Measurements from ENCODE around the gene ATP11A.

Gene ATP11A

GRCh38 chr13:112803422-112803821 lies 113.6 kb downstream of the ATP11A start:
- DNase-seq, result no peak

DNA sequence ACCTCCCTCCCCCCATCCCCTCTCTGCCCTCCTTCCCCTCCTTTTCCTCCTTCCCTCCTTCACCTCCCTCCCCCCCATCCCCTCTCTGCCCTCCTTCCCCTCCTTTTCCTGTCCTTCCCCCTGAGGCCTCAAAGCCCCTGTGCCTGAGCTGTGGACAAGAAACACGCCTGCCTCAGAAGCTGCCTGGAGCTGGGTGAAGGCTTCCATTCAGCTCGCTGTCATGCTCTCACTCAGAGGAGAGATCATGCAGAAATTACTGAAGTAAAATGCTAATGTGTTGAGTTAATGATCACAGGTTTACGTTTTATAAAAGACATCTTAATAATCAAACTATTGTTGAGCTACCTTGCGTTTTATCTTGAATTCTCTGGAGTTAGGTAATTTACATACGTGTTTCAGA lies 114.5 kb downstream of the ATP11A start:
- DNase-seq, result no peak

- no peak for DNase-seq
Measured at GRCh38 chr13:112806739-112807652, 117.2 kb downstream of the ATP11A start.

DNA sequence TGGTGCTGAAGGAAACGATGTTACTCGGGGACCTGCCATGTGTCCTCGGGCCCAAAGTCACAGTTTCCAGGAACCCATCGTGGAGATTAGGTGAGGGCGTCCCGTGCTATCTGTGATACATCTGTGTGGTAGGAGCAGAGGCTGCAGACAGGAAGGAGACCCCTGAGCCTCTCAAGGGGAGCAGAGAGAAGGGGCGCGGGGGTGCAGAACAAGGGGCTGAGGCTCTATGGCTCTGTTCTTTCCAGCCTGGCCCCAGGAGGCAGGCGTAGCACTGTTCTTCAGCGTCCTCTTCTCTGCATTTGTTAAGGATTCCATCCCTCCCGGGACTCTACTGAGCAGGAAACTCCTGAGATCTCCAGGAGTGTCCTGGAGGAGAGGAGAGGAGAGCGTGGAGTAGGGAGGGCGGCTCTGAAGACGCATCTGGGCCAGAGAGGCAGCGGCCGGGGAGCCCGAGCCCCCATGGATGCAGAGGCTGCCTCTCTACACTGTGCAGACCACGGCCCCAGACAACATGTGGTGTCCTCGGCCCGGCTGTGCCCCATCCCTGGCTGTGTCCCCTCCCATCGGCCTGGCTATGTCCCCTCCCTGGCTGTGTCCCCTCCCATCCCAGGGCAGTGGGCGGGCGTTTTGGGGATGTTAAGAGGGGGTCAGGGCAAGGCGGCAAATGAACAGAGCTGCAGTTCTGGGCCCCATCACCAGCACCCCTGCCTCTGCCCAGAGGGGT lies 118.0 kb downstream of the ATP11A start:
- no peak for DNase-seq

DNA sequence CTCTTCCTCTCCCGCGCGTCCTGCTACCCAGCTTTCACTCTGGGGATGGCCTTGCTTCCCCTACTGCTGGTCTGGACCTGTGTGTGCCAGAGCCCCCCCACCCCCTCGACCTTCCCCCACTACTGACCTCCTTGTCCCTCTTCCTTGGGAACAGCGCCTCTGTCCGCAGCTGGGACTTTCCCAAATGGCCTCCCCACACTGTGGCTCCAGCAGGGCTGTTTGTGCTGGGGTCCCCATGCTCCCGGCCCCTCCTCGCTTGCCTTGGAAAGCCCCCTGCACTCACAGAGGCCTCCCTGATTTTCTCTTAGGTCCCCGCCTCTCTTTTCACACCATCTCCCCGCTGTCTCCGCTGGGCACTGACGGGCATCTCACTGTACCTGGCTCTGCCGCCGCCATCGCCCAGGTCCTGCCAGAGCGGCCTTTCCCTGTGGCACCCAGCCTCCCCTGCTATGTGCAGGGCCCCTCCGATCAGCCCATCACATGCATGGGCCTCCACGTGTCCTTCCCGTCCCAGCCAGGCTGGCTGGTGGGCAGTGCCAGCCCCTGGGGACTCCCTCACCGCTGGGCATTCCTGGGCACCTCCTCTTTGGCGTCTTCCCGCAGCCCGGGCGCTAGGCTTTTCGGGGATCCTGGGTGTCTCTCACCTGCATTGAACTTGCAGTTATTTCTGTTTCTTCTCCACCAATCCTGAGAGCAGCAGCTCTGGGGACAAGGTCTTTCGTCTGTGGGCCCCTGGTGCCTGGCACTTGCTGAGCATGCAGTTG lies 118.7 kb downstream of the ATP11A start:
- DNase-seq, result no peak

- DNase-seq, result no peak
Measured at GRCh38 chr13:112809332-112810315, 119.8 kb downstream of the ATP11A start.

GRCh38 chr13:112810608-112811007 lies 120.8 kb downstream of the ATP11A start:
- no peak for DNase-seq

GRCh38 chr13:112812306-112813055 lies 122.6 kb downstream of the ATP11A start:
- DNase-seq, result no peak

DNA sequence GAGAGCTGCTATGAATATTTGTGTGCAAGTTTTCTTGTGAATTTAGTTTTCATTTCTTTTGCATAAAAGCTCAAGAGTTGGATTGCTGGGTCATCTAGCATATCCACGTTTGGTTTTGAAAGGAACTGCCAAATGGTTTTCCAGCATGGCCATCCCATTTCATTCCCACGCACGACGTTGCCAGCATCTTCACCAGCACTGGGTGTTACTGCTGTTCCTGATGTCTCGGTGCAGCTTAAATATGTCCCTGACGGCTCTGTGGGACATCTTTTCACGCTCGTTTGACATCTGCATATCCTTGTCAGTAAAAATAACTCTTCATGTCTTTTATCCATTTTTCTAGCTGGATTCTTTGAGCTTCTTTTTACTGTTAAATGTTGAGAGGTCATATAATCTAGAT lies 123.7 kb downstream of the ATP11A start:
- DNase-seq, result no peak

DNA sequence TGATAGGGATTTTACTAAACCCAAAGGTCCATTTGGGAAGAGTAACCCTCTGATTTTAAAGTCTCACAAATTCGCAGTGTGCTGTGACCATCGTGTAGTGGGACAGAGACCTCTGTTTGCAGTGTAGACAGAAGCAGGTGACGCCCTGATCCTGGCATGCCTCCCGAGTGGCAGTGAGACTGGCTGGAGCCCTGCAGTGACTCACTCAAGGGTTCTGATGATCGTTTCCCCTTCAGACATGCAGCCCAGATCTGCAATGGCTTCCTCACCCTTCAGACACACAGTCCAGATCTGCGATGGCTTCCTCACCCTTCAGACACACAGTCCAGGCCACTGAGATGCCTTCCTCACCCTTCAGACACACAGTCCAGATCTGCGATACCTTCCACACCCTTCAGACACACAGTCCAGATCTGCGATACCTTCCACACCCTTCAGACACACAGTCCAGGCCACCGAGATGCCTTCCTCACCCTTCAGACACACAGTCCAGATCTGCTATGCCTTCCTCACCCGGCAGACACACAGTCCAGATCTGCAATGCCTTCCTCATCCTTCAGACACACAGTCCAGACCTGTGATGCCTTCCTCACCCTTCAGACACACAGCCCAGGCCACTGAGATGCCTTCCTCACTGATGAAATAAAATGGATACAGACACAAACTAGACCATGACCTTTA lies 125.2 kb downstream of the ATP11A start:
- no peak for DNase-seq

DNA sequence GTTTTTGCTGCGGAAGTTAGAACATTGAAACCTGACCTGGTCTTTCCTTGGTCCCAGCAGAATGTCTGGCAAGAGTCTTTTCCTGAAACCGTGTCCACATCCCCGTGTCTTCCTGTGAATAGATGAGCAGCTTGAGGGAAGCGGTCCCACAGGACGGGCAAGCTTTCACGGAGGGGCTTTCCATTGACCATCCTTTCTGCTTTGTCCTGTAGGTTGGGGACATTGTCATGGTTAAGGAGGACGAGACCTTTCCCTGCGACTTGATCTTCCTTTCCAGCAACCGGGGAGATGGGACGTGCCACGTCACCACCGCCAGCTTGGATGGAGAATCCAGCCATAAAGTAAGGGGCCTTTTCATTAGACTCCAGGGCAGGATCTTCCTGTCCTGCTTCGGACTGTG lies 126.0 kb downstream of the ATP11A start:
- DNase-seq, result no peak

DNA sequence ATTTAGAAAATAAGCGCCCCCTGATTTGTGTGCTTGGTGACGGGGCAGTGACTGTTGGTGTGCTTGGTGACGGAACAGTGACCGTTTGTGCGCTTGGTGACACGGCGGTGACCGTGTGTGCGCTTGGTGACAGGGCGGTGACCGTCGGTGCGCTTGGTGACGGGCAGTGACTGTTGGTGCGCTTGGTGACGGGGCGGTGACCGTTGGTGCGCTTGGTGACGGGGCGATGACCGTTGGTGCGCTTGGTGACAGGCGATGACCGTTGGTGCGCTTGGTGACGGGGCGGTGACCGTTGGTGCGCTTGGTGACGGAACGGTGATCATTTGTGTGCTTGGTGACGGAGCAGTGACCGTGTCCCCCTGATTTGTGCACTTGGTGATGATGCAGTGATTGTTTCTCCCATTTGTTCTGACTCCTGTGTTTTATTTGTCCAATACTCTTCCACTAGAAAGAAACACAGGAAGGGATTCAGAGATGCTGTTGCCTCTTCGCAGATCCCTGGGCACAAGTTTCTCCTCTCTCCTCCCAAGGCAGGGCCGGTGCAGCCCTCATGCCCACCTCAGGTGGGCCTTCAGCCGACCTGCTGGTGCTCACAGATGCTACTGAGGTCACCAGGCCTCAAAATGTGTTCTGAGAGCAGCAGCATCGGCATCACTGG lies 128.3 kb downstream of the ATP11A start:
- no peak for DNase-seq

DNA sequence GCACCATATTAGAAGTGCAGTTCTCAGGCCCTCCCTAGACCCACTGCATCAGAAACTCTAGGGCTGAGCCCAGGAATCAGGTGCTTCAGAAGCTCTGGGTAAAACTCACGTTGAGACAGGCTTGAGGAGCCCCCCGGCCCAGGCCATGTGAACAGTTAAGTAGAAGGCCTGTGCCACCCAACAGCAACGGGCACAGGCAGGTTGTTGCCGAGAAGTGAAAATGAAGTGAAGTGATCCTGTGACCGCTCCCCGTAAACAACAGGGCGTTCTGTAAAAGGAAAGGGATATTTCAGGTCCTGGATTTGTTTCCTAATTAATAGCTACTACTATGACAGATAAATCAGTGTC lies 128.8 kb downstream of the ATP11A start:
- DNase-seq, result no peak

- DNase-seq, result no peak
Measured at GRCh38 chr13:112819111-112819510, 129.3 kb downstream of the ATP11A start.

DNA sequence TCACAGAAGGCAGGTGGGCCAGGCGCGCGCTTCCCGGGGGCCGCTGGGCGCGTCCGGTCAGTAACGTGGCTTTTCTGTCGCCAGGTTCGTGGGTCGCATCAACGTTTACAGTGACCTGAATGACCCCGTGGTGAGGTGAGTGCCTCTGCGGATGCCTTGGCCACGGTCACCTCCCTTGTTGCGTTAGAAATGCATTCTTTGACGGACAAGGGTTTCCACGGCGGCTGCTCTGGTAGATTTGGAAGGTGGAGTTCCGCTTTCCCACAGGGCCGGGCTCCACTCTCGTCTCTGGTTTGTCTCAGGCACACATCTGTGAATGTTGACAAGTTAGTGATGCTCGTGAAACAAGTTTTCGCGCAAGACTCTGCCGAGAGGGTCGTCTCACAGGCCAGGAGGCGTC lies 130.0 kb downstream of the ATP11A start:
- DNase-seq, result no peak

DNA sequence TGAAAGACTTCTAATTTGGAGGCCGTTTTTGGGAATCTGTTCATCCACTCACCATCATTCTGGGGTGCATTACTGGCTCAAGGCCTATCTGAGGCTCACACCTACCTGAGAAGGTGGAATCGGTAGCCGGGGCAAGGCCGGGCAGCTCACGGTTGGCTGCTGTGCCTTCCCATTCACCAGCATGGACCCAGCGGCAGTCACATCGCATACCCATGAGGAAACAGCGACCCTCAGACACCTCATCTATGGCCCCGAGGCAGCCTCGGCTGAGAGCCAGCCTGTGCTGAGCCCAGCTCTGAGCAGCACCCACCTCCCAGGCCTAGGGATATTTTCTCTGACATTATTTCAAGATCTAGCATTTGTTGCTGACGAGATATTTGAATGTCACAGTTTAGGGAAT lies 130.5 kb downstream of the ATP11A start:
- no peak for DNase-seq

DNA sequence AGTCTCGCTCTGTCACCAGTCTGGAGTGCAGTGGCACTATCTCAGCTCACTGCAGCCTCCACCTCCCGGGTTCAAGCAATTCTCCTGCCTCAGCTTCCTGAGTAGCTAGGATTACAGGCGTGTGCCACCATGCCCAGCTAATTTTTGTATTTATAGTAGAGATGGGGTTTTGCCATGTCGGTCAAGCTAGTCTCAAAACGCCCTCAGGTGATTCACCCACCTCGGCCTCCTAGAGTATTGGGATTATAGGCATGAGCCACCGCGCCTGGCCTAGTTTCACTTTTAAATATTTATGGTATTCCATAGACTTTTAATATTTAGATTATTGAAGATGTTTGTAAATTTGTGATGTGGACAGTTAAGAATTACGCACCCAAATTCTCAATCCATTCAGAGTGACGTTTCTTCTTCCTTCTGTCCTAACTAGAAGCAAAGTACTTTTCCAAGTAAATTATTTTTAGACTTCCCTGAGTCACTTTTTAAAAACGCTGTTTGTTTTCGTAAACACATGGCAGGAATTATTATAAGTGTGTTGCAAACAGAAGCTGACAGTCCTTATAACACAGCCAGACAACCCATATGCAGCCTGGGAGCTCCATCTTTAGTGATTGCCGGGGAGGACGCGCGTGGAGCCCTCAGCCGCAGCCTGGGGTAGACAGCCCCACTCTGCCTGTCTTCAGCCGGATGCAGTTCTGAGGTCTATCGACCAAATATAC lies 131.7 kb downstream of the ATP11A start:
- DNase-seq, result no peak

- DNase-seq, result no peak
Measured at GRCh38 chr13:112822851-112823250, 133.0 kb downstream of the ATP11A start.

- no peak for DNase-seq
Measured at GRCh38 chr13:112824429-112824828, 134.6 kb downstream of the ATP11A start.

DNA sequence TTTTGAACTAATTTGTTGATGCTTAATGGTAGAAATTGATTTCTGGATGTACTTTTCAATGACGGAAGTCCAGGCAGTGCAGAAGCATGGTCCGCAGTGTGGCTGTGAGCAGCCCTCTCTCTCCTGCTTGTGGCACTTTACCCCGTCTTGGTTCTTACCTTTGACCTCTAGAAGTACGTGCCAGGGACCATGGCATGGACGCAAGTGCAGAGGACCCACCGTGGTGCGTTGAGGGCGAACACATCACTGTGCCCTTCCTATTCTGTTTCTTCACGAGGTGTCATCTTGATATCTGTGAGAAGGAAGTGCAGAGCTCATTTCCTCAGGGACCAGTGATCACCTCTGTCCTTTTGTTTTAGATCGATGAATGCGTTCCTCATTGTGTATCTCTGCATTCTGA lies 135.2 kb downstream of the ATP11A start:
- no peak for DNase-seq

All from CD4-positive, alpha-beta T cell treated with Interleukin-10 for 1 hour (primary cell).